Fibroblast of the aortic adventitia (primary cell): ENCODE data around the gene FSCN2. TPM values are rescaled to one million over a fixed set of nuclear protein-coding genes. Genes with fewer than 3 reads are reported as not detected.

Experiments
- DNase-seq: peaks from one replicate; pipeline ENCODE4 v3.0.0-alpha.2; 2010; ENCODE audit warnings: low read depth
- H3K4me3 ChIP-seq: 2 replicates; pipeline ENCODE4 v1.5.1; 2011; ENCODE audit warnings: low read depth, mild to moderate bottlenecking, control low read depth, low read length, moderate library complexity
- CTCF ChIP-seq: IDR thresholded peaks from 2 replicates; pipeline ENCODE4 v1.5.1; 2011; ENCODE audit warnings: mild to moderate bottlenecking, low read length, control low read depth, inconsistent platforms; ENCODE audit not compliant: insufficient read depth
- total RNA-seq: library from RNA; depleted of rRNA; stranded (reverse); fragments of >200 nt; gene quantifications from 2 replicates; pipeline ENCODE4 v1.2.3, GENCODE V29; 2012; ENCODE audit warnings: low replicate concordance

Gene FSCN2
- total RNA-seq, 1 donor, result 1.3 TPM

GRCh38 chr17:81491761-81492160 is 36.4 kb upstream of the FSCN2 start:
- H3K4me3 ChIP-seq, result no peak overlapping the region
- no peak for TF ChIP-seq CTCF
- no peak for DNase-seq

- H3K4me3 ChIP-seq, result no peak overlapping the region
- DNase-seq, result no peak
- TF ChIP-seq CTCF, result no peak
Observed at GRCh38 chr17:81492202-81492601, 36.0 kb upstream of the FSCN2 start.

- DNase-seq, result no peak
- H3K4me3 ChIP-seq, result no peak overlapping the region
- no peak for TF ChIP-seq CTCF
Observed at GRCh38 chr17:81492706-81493105, 35.5 kb upstream of the FSCN2 start.

- TF ChIP-seq CTCF, result no peak
- no peak for DNase-seq
- no peak overlapping the region for H3K4me3 ChIP-seq
Observed at GRCh38 chr17:81493198-81494038, 34.8 kb upstream of the FSCN2 start.

- DNase-seq, result no peak
- H3K4me3 ChIP-seq, result no peak overlapping the region
- no peak for TF ChIP-seq CTCF
Observed at GRCh38 chr17:81494626-81495377, 33.4 kb upstream of the FSCN2 start.

- no peak for DNase-seq
- no peak for TF ChIP-seq CTCF
Observed at GRCh38 chr17:81498953-81499600, 29.1 kb upstream of the FSCN2 start.

More at GRCh38 chr17:81498953-81499600, 29.1 kb upstream of the FSCN2 start:
- H3K4me3 ChIP-seq, result no peak overlapping the region
